ENCODE results near the gene CD7. TPM values are rescaled to one million over a fixed set of nuclear protein-coding genes. Genes with fewer than 3 reads are reported as not detected.

Gene CD7
- total RNA-seq, 1 experiment from 2014 or later = 0.93 TPM

- H3K36me3 ChIP-seq (ENCODE audit: control insufficient read depth, insufficient read depth, low read length) = no peaks in the 10 kb centered on the region
- peaks cover 28% of the 10 kb centered on the region for H3K4me1 ChIP-seq
- no peak overlapping the region for H3K4me3 Mint-ChIP-seq (ENCODE audit: unreplicated experiment)
- no peaks in the 10 kb centered on the region for H3K4me1 Mint-ChIP-seq (ENCODE audit: low read depth, unreplicated experiment)
- H3K9me3 Mint-ChIP-seq (ENCODE audit: unreplicated experiment) = no peaks in the 10 kb centered on the region
- POLR2A ChIA-PET = no interaction called here
- no peak for DNase-seq
- CTCF ChIA-PET = interaction anchor here (1.0 kb wide), 1 partner anchor 10 kb away, joined by 3 read pairs; no protein-coding TSS in a partner anchor
- TF ChIP-seq CTCF (IDR thresholded peaks at IDR 0.05; ENCODE audit: insufficient read depth in 1 of 2, low read depth in 1 of 2, low read length in 1 of 2, severe bottlenecking in 1 of 2, unreplicated experiment in 1 of 2) = no peak
- no peak overlapping the region for H3K27ac Mint-ChIP-seq (ENCODE audit: unreplicated experiment)
- H3K9me3 ChIP-seq = no peaks in the 10 kb centered on the region
- intact Hi-C loops (cut with micrococcal nuclease; ENCODE audit: unreplicated experiment) = no loop called here
- H3K36me3 Mint-ChIP-seq (ENCODE audit: insufficient read depth, unreplicated experiment) = no peaks in the 10 kb centered on the region
- H3K27me3 ChIP-seq (replicated peaks; ENCODE audit: control insufficient read depth, insufficient read depth, low read length) = no peaks in the 10 kb centered on the region
- no peaks in the 10 kb centered on the region for H3K27me3 Mint-ChIP-seq (ENCODE audit: insufficient read depth, unreplicated experiment)
- no TSS peak for BruUV-seq (replicated peaks)
- no peak overlapping the region for H3K4me3 ChIP-seq (ENCODE audit: low read depth, low read length)
Observed at GRCh38 chr17:82301916-82302567, 15.4 kb downstream of the CD7 start.

GRCh38 chr17:82301300-82301915, 16.0 kb downstream of the CD7 start:
- TF ChIP-seq CTCF (IDR thresholded peaks at IDR 0.05; ENCODE audit: insufficient read depth in 1 of 2, low read depth in 1 of 2, low read length in 1 of 2, severe bottlenecking in 1 of 2, unreplicated experiment in 1 of 2) = no peak
- Mint-ChIP-seq H3K4me1 (ENCODE audit: low read depth, unreplicated experiment) (no peaks in the 10 kb centered on the region), H3K9me3 (ENCODE audit: unreplicated experiment) (no peaks in the 10 kb centered on the region), H3K27ac (ENCODE audit: unreplicated experiment) (no peak overlapping the region), H3K36me3 (ENCODE audit: insufficient read depth, unreplicated experiment) (no peaks in the 10 kb centered on the region), H3K27me3 (ENCODE audit: insufficient read depth, unreplicated experiment) (no peaks in the 10 kb centered on the region), H3K4me3 (ENCODE audit: unreplicated experiment) (no peak overlapping the region)
- no peaks in the 10 kb centered on the region for H3K9me3 ChIP-seq
- ChIA-PET POLR2A (interaction anchor here (1.0 kb wide), 1 partner anchor 9 kb away, joined by 3 read pairs; no protein-coding TSS in a partner anchor), CTCF (interaction anchor here (0.7 to 1.0 kb wide), 3 partner anchors 8 to 56 kb away, joined by 3 to 4 read pairs (median 3); no protein-coding TSS in a partner anchor)
- peaks cover 29% of the 10 kb centered on the region for H3K4me1 ChIP-seq
- no peaks in the 10 kb centered on the region for H3K27me3 ChIP-seq (replicated peaks; ENCODE audit: control insufficient read depth, insufficient read depth, low read length)
- intact Hi-C loops (cut with micrococcal nuclease; ENCODE audit: unreplicated experiment) = no loop called here
- H3K36me3 ChIP-seq (ENCODE audit: control insufficient read depth, insufficient read depth, low read length) = no peaks in the 10 kb centered on the region
- BruUV-seq (replicated peaks) = no TSS peak
- no peak for DNase-seq
- H3K4me3 ChIP-seq (ENCODE audit: low read depth, low read length) = no peak overlapping the region

- Mint-ChIP-seq H3K4me1 (ENCODE audit: low read depth, unreplicated experiment) (peaks cover under 1% of the 10 kb centered on the region), H3K4me3 (ENCODE audit: unreplicated experiment) (no peak overlapping the region), H3K9me3 (ENCODE audit: unreplicated experiment) (no peaks in the 10 kb centered on the region), H3K36me3 (ENCODE audit: insufficient read depth, unreplicated experiment) (no peaks in the 10 kb centered on the region), H3K27ac (ENCODE audit: unreplicated experiment) (no peak overlapping the region), H3K27me3 (ENCODE audit: insufficient read depth, unreplicated experiment) (no peaks in the 10 kb centered on the region)
- no peaks in the 10 kb centered on the region for H3K27me3 ChIP-seq (replicated peaks; ENCODE audit: control insufficient read depth, insufficient read depth, low read length)
- H3K4me1 ChIP-seq = peaks cover 36% of the 10 kb centered on the region
- CTCF ChIA-PET = interaction anchor here (0.7 to 1.0 kb wide), 4 partner anchors 8 to 57 kb away, joined by 3 to 4 read pairs (median 3); no protein-coding TSS in a partner anchor
- no peaks in the 10 kb centered on the region for H3K9me3 ChIP-seq
- intact Hi-C loops (cut with micrococcal nuclease; ENCODE audit: unreplicated experiment) = no loop called here
- peak in 1 of 2 experiments; percentile 76 for DNase-seq
- peak; percentile 66 to 85 for TF ChIP-seq CTCF (IDR thresholded peaks at IDR 0.05; ENCODE audit: insufficient read depth in 1 of 2, low read depth in 1 of 2, low read length in 1 of 2, severe bottlenecking in 1 of 2, unreplicated experiment in 1 of 2)
- H3K4me3 ChIP-seq (ENCODE audit: low read depth, low read length) = no peak overlapping the region
- POLR2A ChIA-PET = interaction anchor here (1.0 kb wide), 1 partner anchor 8 kb away, joined by 3 read pairs; no protein-coding TSS in a partner anchor
- no peaks in the 10 kb centered on the region for H3K36me3 ChIP-seq (ENCODE audit: control insufficient read depth, insufficient read depth, low read length)
- BruUV-seq (replicated peaks) = no TSS peak
Observed at GRCh38 chr17:82300707-82301270, 16.6 kb downstream of the CD7 start.
